DOHH2 (cell line): Measurements from ENCODE around the gene ANKRD34B.

Source experiments
- EZH2phosphoT487 ChIP-seq: fragments of 200-600 bp; sonication (generic); IDR thresholded peaks from 2 replicates; pipeline ENCODE4 v1.6.1; 2017; ENCODE audit warnings: borderline replicate concordance, mild to moderate bottlenecking, antibody characterized with exemption, low read length, moderate library complexity, mixed read lengths
- TF ChIP-seq, protein P1 (sequence below): fragments of 200-600 bp; sonication (generic); IDR thresholded peaks from one replicate; pipeline ENCODE4 v1.5.1; 2014; ENCODE audit warnings: antibody characterized with exemption, mild to moderate bottlenecking, low read depth, low read length; ENCODE audit not compliant: poor library complexity, severe bottlenecking

DNA sequence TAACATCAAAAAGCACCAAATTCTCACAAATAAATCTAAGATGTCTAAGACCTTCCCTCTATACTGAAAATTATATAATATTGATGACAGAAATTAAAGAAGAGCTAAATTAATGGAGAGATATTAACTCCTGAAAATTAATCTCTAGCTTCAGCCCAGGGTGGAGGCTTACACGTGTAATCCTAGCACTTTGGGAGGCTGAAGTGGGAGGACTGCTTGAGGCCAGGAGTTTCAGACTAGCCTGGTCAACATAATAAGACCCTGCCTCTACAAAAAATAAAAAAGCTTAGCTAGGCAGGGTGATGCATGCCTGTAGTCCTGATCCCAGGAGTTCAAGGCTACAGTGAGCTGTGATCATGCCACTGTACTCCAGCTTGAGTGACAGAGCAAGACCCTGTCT, 39.6 kb upstream of the ANKRD34B start:
- TF ChIP-seq, protein P1, sequence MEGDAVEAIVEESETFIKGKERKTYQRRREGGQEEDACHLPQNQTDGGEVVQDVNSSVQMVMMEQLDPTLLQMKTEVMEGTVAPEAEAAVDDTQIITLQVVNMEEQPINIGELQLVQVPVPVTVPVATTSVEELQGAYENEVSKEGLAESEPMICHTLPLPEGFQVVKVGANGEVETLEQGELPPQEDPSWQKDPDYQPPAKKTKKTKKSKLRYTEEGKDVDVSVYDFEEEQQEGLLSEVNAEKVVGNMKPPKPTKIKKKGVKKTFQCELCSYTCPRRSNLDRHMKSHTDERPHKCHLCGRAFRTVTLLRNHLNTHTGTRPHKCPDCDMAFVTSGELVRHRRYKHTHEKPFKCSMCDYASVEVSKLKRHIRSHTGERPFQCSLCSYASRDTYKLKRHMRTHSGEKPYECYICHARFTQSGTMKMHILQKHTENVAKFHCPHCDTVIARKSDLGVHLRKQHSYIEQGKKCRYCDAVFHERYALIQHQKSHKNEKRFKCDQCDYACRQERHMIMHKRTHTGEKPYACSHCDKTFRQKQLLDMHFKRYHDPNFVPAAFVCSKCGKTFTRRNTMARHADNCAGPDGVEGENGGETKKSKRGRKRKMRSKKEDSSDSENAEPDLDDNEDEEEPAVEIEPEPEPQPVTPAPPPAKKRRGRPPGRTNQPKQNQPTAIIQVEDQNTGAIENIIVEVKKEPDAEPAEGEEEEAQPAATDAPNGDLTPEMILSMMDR, result no peak
- TF ChIP-seq EZH2phosphoT487, result no peak
